HepG2 (cell line): ENCODE results near the gene KANK3. TPM values are rescaled to one million over a fixed set of nuclear protein-coding genes. Genes with fewer than 3 reads are reported as not detected.

Experiments used
- ARNT ChIP-seq: fragments of 450-650 bp; IDR thresholded peaks from 2 replicates; pipeline ENCODE4 v1.6.1; 2017
- ASH2L ChIP-seq: fragments of 300-600, 200-600 bp; sonication (generic); IDR thresholded peaks from 2 replicates; pipeline ENCODE4 v1.7.0; 2017; ENCODE audit warnings: low read depth, mild to moderate bottlenecking, moderate library complexity, mixed read lengths, low read length; ENCODE audit not compliant: insufficient read length
- CBX5 ChIP-seq: sonication (generic); formaldehyde crosslinking; IDR thresholded peaks from 2 replicates; pipeline ENCODE4 v1.4.0; 2020; ENCODE audit warnings: missing genetic modification reagents, borderline replicate concordance
- FOSL1 ChIP-seq: sonication (generic); formaldehyde crosslinking; IDR thresholded peaks from 2 replicates; pipeline ENCODE4 v1.9.0; 2021; ENCODE audit warnings: missing genetic modification reagents, borderline replicate concordance
- HOXA3 ChIP-seq: sonication (generic); formaldehyde crosslinking; IDR thresholded peaks from 2 replicates; pipeline ENCODE4 v1.5.0; 2020; ENCODE audit warnings: missing genetic modification reagents
- KAT8 ChIP-seq: IDR thresholded peaks from 2 replicates; pipeline ENCODE4 v1.6.1; 2016; ENCODE audit warnings: missing genetic modification reagents, missing compliant biosample characterization
- KLF6 ChIP-seq: IDR thresholded peaks from 2 replicates; pipeline ENCODE4 v1.8.0; 2016; ENCODE audit warnings: missing biosample characterization, missing genetic modification reagents
- MAF1 ChIP-seq: sonication (generic); formaldehyde crosslinking; IDR thresholded peaks from 2 replicates; pipeline ENCODE4 v1.5.0; 2020; ENCODE audit warnings: missing genetic modification reagents, borderline replicate concordance
- MIER3 ChIP-seq: IDR thresholded peaks from 2 replicates; pipeline ENCODE4 v1.6.1; 2016; ENCODE audit warnings: missing compliant biosample characterization, borderline replicate concordance
- NFIC ChIP-seq: IDR thresholded peaks from 2 replicates; pipeline ENCODE4 v1.6.1; 2012; ENCODE audit warnings: mild to moderate bottlenecking, low read length, inconsistent platforms
- NR2C2 ChIP-seq: sonication (generic); formaldehyde crosslinking; IDR thresholded peaks from 2 replicates; pipeline ENCODE4 v1.4.0; 2020; ENCODE audit warnings: missing genetic modification reagents, mild to moderate bottlenecking, moderate library complexity, borderline replicate concordance
- PHB2 ChIP-seq: fragments of 450-650 bp; IDR thresholded peaks from 2 replicates; pipeline ENCODE4 v1.6.1; 2018; ENCODE audit not compliant: partially characterized antibody
- PPARG ChIP-seq: conservative IDR thresholded peaks from 2 replicates; pipeline ENCODE4 v1.6.1; 2016; ENCODE audit warnings: missing biosample characterization, missing genetic modification reagents
- PTBP1 ChIP-seq: fragments of 200-400 bp; formaldehyde crosslinking; IDR thresholded peaks from 2 replicates; pipeline ENCODE4 v1.6.1; 2018; ENCODE audit warnings: low read length, low read depth; ENCODE audit not compliant: poor library complexity, severe bottlenecking
- RBM22 ChIP-seq: fragments of 200-400 bp; formaldehyde crosslinking; optimal IDR thresholded peaks from 2 replicates; pipeline ENCODE3; 2017; ENCODE audit warnings: mild to moderate bottlenecking, low read length, moderate library complexity
- SNAPC4 ChIP-seq: sonication (generic); formaldehyde crosslinking; IDR thresholded peaks from 2 replicates; pipeline ENCODE4 v1.4.0; 2020; ENCODE audit warnings: mild to moderate bottlenecking, missing genetic modification reagents
- ZBTB1 ChIP-seq: sonication (generic); formaldehyde crosslinking; IDR thresholded peaks from 2 replicates; pipeline ENCODE4 v1.4.0; 2020; ENCODE audit warnings: missing genetic modification reagents, borderline replicate concordance
- ZC3H13 ChIP-seq: sonication (generic); formaldehyde crosslinking; IDR thresholded peaks from 2 replicates; pipeline ENCODE4 v1.8.1; 2023; ENCODE audit warnings: mild to moderate bottlenecking, missing genetic modification reagents, moderate library complexity
- ZNF124 ChIP-seq: sonication (generic); formaldehyde crosslinking; IDR thresholded peaks from 2 replicates; pipeline ENCODE4 v1.4.0; 2020; ENCODE audit warnings: missing genetic modification reagents
- ZNF432 ChIP-seq: sonication (generic); formaldehyde crosslinking; IDR thresholded peaks from 2 replicates; pipeline ENCODE4 v1.5.0; 2020; ENCODE audit warnings: missing genetic modification reagents, mild to moderate bottlenecking, borderline replicate concordance
- ZNF510 ChIP-seq: sonication (generic); formaldehyde crosslinking; IDR thresholded peaks from 2 replicates; pipeline ENCODE4 v1.4.0; 2020; ENCODE audit warnings: low read depth, mild to moderate bottlenecking, missing genetic modification reagents
- ZNF644 ChIP-seq: IDR thresholded peaks from 2 replicates; pipeline ENCODE4 v1.6.1; 2016; ENCODE audit warnings: low read depth
- ZNF773 ChIP-seq: sonication (generic); formaldehyde crosslinking; IDR thresholded peaks from 2 replicates; pipeline ENCODE4 v1.4.0; 2020; ENCODE audit warnings: missing genetic modification reagents, borderline replicate concordance
- ZNF792 ChIP-seq: IDR thresholded peaks from 2 replicates; pipeline ENCODE4 v1.6.1; 2016
- ZNF841 ChIP-seq: sonication (generic); formaldehyde crosslinking; IDR thresholded peaks from 2 replicates; pipeline ENCODE4 v1.8.1; 2023; ENCODE audit warnings: missing genetic modification reagents, borderline replicate concordance
- ZNF878 ChIP-seq: sonication (generic); formaldehyde crosslinking; IDR thresholded peaks from 2 replicates; pipeline ENCODE4 v1.8.1; 2023; ENCODE audit warnings: mild to moderate bottlenecking, missing genetic modification reagents, moderate library complexity
- ZSCAN20 ChIP-seq: sonication (generic); formaldehyde crosslinking; IDR thresholded peaks from 2 replicates; pipeline ENCODE4 v1.4.0; 2020; ENCODE audit warnings: missing genetic modification reagents, mild to moderate bottlenecking, borderline replicate concordance
- ZSCAN29 ChIP-seq: sonication (generic); formaldehyde crosslinking; conservative IDR thresholded peaks from 2 replicates; pipeline ENCODE4 v1.4.0; 2020; ENCODE audit warnings: mild to moderate bottlenecking, missing genetic modification reagents
- polyA plus RNA-seq, 8 experiments: library from polyadenylated mRNA; depleted of rRNA in 3 of 8; stranded (reverse) in 7 of 8; unstranded in 1 of 8; fragments of >200 nt; fragmentation: Illumina TruSeq in 4 of 8; extraction: Trizol in 4 of 8; gene quantifications; 2 replicates each; pipeline versions ENCODE4 v1.2.1 to v1.2.3, GENCODE V29; 2011 to 2016; ENCODE audit warnings: low read depth in 4 of 8, missing spikeins in 1 of 8, mixed read lengths in 1 of 8; ENCODE audit not compliant: insufficient read depth in 1 of 8
- total RNA-seq, 5 experiments: library from RNA; depleted of rRNA; stranded (reverse); fragments of >200 nt; fragmentation: Illumina TruSeq; extraction: Trizol; gene quantifications; 2 replicates each; pipeline ENCODE4 v1.2.3, GENCODE V29; 2016; ENCODE audit warnings: low read depth in 1 of 5

KANK3 gene
- total and polyA plus RNA-seq, 2 of the 13 experiments (the other 11 are each of a cell fraction or from before 2014, with no cell fraction given) = 0.15 to 0.20 TPM

- no peak for TF ChIP-seq SNAPC4 (CRISPR knock-in tag)
- no peak for TF ChIP-seq ARNT
- TF ChIP-seq NR2C2 (CRISPR knock-in tag) = no peak
- TF ChIP-seq ZNF644 (CRISPR knock-in tag) = no peak
- TF ChIP-seq ZSCAN29 (CRISPR knock-in tag) = peak; percentile 68; the same call in 1 of the 2 replicates
- TF ChIP-seq RBM22 = peak; percentile 34
- TF ChIP-seq PTBP1 = no peak
- TF ChIP-seq ZNF432 (CRISPR knock-in tag) = no peak
- 0 out of 2 replicates have a peak, but pooled peaks have one; percentile 61 for TF ChIP-seq ZNF510 (CRISPR knock-in tag)
- no peak for TF ChIP-seq ASH2L
- TF ChIP-seq MIER3 = peak; percentile 56; the same call in 1 of the 2 replicates
- no peak for TF ChIP-seq NFIC
- no peak for TF ChIP-seq MAF1 (CRISPR knock-in tag)
- TF ChIP-seq KAT8 (CRISPR knock-in tag) = no peak
- TF ChIP-seq ZNF792 = no peak
- peak; percentile 41; the same call in 1 of the 2 replicates for TF ChIP-seq HOXA3 (CRISPR knock-in tag)
- no peak for TF ChIP-seq ZNF124 (CRISPR knock-in tag)
- TF ChIP-seq ZNF841 = no peak
- TF ChIP-seq PHB2 = no peak
- no peak for TF ChIP-seq ZNF773 (CRISPR knock-in tag)
- no peak for TF ChIP-seq KLF6
- TF ChIP-seq CBX5 (CRISPR knock-in tag) = no peak
- TF ChIP-seq ZSCAN20 (CRISPR knock-in tag) = no peak
- peak; percentile 31; the same call in 1 of the 2 replicates for TF ChIP-seq ZC3H13 (CRISPR knock-in tag)
- no peak for TF ChIP-seq FOSL1 (CRISPR knock-in tag)
- peak; percentile 49; the same call in 1 of the 2 replicates for TF ChIP-seq ZNF878 (CRISPR knock-in tag)
- TF ChIP-seq PPARG (CRISPR knock-in tag) = no peak
- no peak for TF ChIP-seq ZBTB1 (CRISPR knock-in tag)
These were observed 21.0 kb upstream of the KANK3 start, which contains the start of gene ANGPTL4 (continued) for GRCh38 chr19:8363803-8364771.
